SK-N-MC (cell line): ENCODE results near the gene FARSA.

Experiments used
- EZH2 ChIP-seq: fragments of 200-600 bp; sonication (generic); IDR thresholded peaks from one replicate; pipeline ENCODE4 v1.6.1; 2017; ENCODE audit warnings: antibody characterized with exemption
- FOXP2 ChIP-seq: optimal IDR thresholded peaks from 2 replicates; pipeline ENCODE3; 2011; ENCODE audit warnings: mild to moderate bottlenecking, moderate library complexity; ENCODE audit not compliant: insufficient read depth; ENCODE audit errors: extremely low read length, control extremely low read depth
- POLR2AphosphoS5 ChIP-seq: IDR thresholded peaks from 2 replicates; pipeline ENCODE4 v1.6.1; 2012; ENCODE audit warnings: mild to moderate bottlenecking, low read depth, low read length, borderline replicate concordance

- no peak for TF ChIP-seq EZH2
- TF ChIP-seq POLR2AphosphoS5: peak; percentile 11; the same call in 1 of the 2 replicates
- TF ChIP-seq FOXP2: no peak
These were observed 14.4 kb upstream of the FARSA start for GRCh38 chr19:12947702-12948611.
